NCI-H128 (cell line): ENCODE measurements around the gene PEAK3.
"Not testable (repeated sequence)": the region's sequence is repeated elsewhere in the genome, so short reads cannot be mapped to it uniquely, and the experiment has no call there.

Experiments used
- DNase-seq: peaks from one replicate; lab custom pipeline; 2025; ENCODE audit not compliant: unreplicated experiment; lab: John Stamatoyannopoulos, UW

Gene PEAK3

GRCh38 chr19:2289714-2290435, 7.9 kb upstream of the PEAK3 start:
- no peak for DNase-seq

GRCh38 chr19:2288818-2289713, 7.1 kb upstream of the PEAK3 start:
- DNase-seq: no peak

GRCh38 chr19:2288338-2288817, 6.4 kb upstream of the PEAK3 start:
- no peak for DNase-seq

- DNase-seq: no peak
Measured at GRCh38 chr19:2287585-2288337, 5.8 kb upstream of the PEAK3 start.

- DNase-seq: no peak
Measured at GRCh38 chr19:2286402-2287140, 4.6 kb upstream of the PEAK3 start.

GRCh38 chr19:2283835-2284507, 2.0 kb upstream of the PEAK3 start:
- no peak for DNase-seq

GRCh38 chr19:2282862-2283237, 875 bp upstream of the PEAK3 start:
- no peak for DNase-seq

- DNase-seq: not testable (repeated sequence)
Measured at GRCh38 chr19:2281265-2282061, 512 bp downstream of the PEAK3 start.

- DNase-seq: no peak
Measured at GRCh38 chr19:2280633-2281264, 1.2 kb downstream of the PEAK3 start.

GRCh38 chr19:2278459-2279158, 3.4 kb downstream of the PEAK3 start:
- DNase-seq: no peak

GRCh38 chr19:2277138-2277537, 4.8 kb downstream of the PEAK3 start:
- no peak for DNase-seq

- DNase-seq: no peak
Measured at GRCh38 chr19:2276429-2276986, 5.5 kb downstream of the PEAK3 start.

- no peak for DNase-seq
Measured at GRCh38 chr19:2275588-2276428, 6.2 kb downstream of the PEAK3 start.

- peak; percentile 60 for DNase-seq
Measured at GRCh38 chr19:2274931-2275535, 6.9 kb downstream of the PEAK3 start.

GRCh38 chr19:2274185-2274711, 7.7 kb downstream of the PEAK3 start:
- no peak for DNase-seq
